ENCODE measurements around the gene TBKBP1. TPM values are rescaled to one million over a fixed set of nuclear protein-coding genes. Genes with fewer than 3 reads are reported as not detected.

The TBKBP1 gene
- total and polyA plus RNA-seq, 9 of the 15 experiments (the other 6 are each of a cell fraction or from before 2014, with no cell fraction given) = 0.03 to 15.6 (median 6.8) TPM

GRCh38 chr17:47649153-47649971, 44.6 kb upstream of the TBKBP1 start, which contains the start of gene KPNB1 (continued):
- TF ChIP-seq E2F6 (IDR thresholded peaks at IDR 0.05; ENCODE audit: borderline replicate concordance in 1 of 2, extremely low read depth in 1 of 2, insufficient read depth in 1 of 2, insufficient read length in 1 of 2, low read depth in 1 of 2, low read length in 1 of 2, poor library complexity in 1 of 2, severe bottlenecking in 1 of 2) (peak; percentile 95 to 96), DEAF1 (CRISPR knock-in tag; IDR thresholded peaks at IDR 0.05) (no peak), HDAC1 (IDR thresholded peaks at IDR 0.05) (peak; percentile 35 to 90; a peak in 3 of 4 replicates), XRCC4 (IDR thresholded peaks at IDR 0.05; ENCODE audit: extremely low read depth, insufficient read depth, insufficient read length) (no peak), SAP30 (IDR thresholded peaks at IDR 0.05; ENCODE audit: borderline replicate concordance, insufficient read depth, low read depth, low read length, poor library complexity, severe bottlenecking) (peak; percentile 37), POLR2H (tag; IDR thresholded peaks at IDR 0.05; ENCODE audit: low read depth) (peak; percentile 70), PTBP1 (IDR thresholded peaks at IDR 0.05; ENCODE audit: low read depth, low read length) (peak; percentile 64; the same call in 1 of the 2 replicates), SP1 (CRISPR knock-in tag; IDR thresholded peaks at IDR 0.05) (peak; percentile 91), CHD4 (IDR thresholded peaks at IDR 0.05; ENCODE audit: insufficient read depth, insufficient replicate concordance, low read depth, low read length, poor library complexity, severe bottlenecking) (no peak), FOXA3 (CRISPR knock-in tag; conservative IDR thresholded peaks at IDR 0.05 in 1 of 2, IDR thresholded peaks at IDR 0.05 in 1 of 2) (no peak), PBX2 (CRISPR knock-in tag; IDR thresholded peaks at IDR 0.05; ENCODE audit: low read depth) (no peak), PBX2 (tag; conservative IDR thresholded peaks at IDR 0.05; ENCODE audit: low read depth) (no peak), ZNF696 (CRISPR knock-in tag; conservative IDR thresholded peaks at IDR 0.05) (no peak), ZNF23 (CRISPR knock-in tag; IDR thresholded peaks at IDR 0.05) (no peak), CTBP1 (IDR thresholded peaks at IDR 0.05; ENCODE audit: borderline replicate concordance) (peak; percentile 97), HIVEP1 (CRISPR knock-in tag; IDR thresholded peaks at IDR 0.05) (no peak), ZKSCAN8 (CRISPR knock-in tag; IDR thresholded peaks at IDR 0.05) (peak; percentile 39; the same call in 1 of the 2 replicates), DPF2 (IDR thresholded peaks at IDR 0.05) (peak; percentile 69), ATF4 (CRISPR knock-in tag; IDR thresholded peaks at IDR 0.05) (0 out of 2 replicates have a peak, but pooled peaks have one; percentile 3), SRSF3 (IDR thresholded peaks at IDR 0.05; ENCODE audit: insufficient read depth, low read length) (no peak)
